ENCODE results near the gene TTC27. TPM values are rescaled to one million over a fixed set of nuclear protein-coding genes. Genes with fewer than 3 reads are reported as not detected.

Gene TTC27
- polyA plus RNA-seq, 3 donors = 8.4 to 9.0 (median 8.4) TPM

- H3K27ac ChIP-seq (ENCODE audit: low read depth, low read length) = no peak overlapping the region
- 81 to 96% (median 94%) methylated on average over 2 of the region's 2 CpGs for whole genome bisulfite sequencing, 3 donors
Measured at GRCh38 chr2:32780961-32781360, 153.1 kb downstream of the TTC27 start.

- 65 to 87% (median 70%) methylated on average over 2 of the region's 2 CpGs for WGBS, 3 donors
- H3K27ac ChIP-seq (ENCODE audit: low read depth, low read length) = no peak overlapping the region
Measured at GRCh38 chr2:32783469-32783868, 155.6 kb downstream of the TTC27 start.

- 64 to 94% (median 78%) methylated on average over 4 of the region's 4 CpGs for WGBS, 3 donors
- no peak overlapping the region for H3K27ac ChIP-seq (ENCODE audit: low read depth, low read length)
Measured at GRCh38 chr2:32783933-32784332, 156.1 kb downstream of the TTC27 start.

- H3K27ac ChIP-seq (ENCODE audit: low read depth, low read length) = no peak overlapping the region
Measured at GRCh38 chr2:32787207-32787606, 159.4 kb downstream of the TTC27 start.

GRCh38 chr2:32788114-32788513 lies 160.3 kb downstream of the TTC27 start:
- WGBS, 3 donors = 58 to 73% (median 61%) methylated on average over 1 of the region's 1 CpG
- no peak overlapping the region for H3K27ac ChIP-seq (ENCODE audit: low read depth, low read length)

- 75 to 86% (median 79%) methylated on average over 1 of the region's 1 CpG for WGBS, 3 donors
Measured at GRCh38 chr2:32792416-32792815, 164.6 kb downstream of the TTC27 start.

GRCh38 chr2:32798829-32799228 lies 171.0 kb downstream of the TTC27 start:
- no peak overlapping the region for H3K27ac ChIP-seq (ENCODE audit: low read depth, low read length)
- WGBS, 3 donors = 88 to 93% (median 90%) methylated on average over 2 of the region's 2 CpGs

More at GRCh38 chr2:32792416-32792815, 164.6 kb downstream of the TTC27 start:
- no peak overlapping the region for H3K27ac ChIP-seq (ENCODE audit: low read depth, low read length)

GRCh38 chr2:32801741-32802140 lies 173.9 kb downstream of the TTC27 start:
- H3K27ac ChIP-seq (ENCODE audit: low read depth, low read length) = no peak overlapping the region
- WGBS, 3 donors = 98 to 99% (median 98%) methylated on average over 3 of the region's 3 CpGs

GRCh38 chr2:32802877-32803276 lies 175.0 kb downstream of the TTC27 start:
- H3K27ac ChIP-seq (ENCODE audit: low read depth, low read length) = no peak overlapping the region
- 93% methylated on average over 4 of the region's 4 CpGs for WGBS, 3 donors

GRCh38 chr2:32804205-32804604 lies 176.4 kb downstream of the TTC27 start:
- H3K27ac ChIP-seq (ENCODE audit: low read depth, low read length) = no peak overlapping the region
- 76 to 87% (median 81%) methylated on average over 2 of the region's 2 CpGs for WGBS, 3 donors

GRCh38 chr2:32805104-32806095 lies 177.6 kb downstream of the TTC27 start:
- no peak overlapping the region for H3K27ac ChIP-seq (ENCODE audit: low read depth, low read length)
- WGBS, 3 donors = 61 to 90% (median 84%) methylated on average over 4 of the region's 4 CpGs

- 71 to 95% (median 74%) methylated on average over 1 of the region's 1 CpG for WGBS, 3 donors
- no peak overlapping the region for H3K27ac ChIP-seq (ENCODE audit: low read depth, low read length)
Measured at GRCh38 chr2:32806857-32807256, 179.0 kb downstream of the TTC27 start.

- no peak overlapping the region for H3K27ac ChIP-seq (ENCODE audit: low read depth, low read length)
- 93 to 95% (median 93%) methylated on average over 5 of the region's 5 CpGs for WGBS, 3 donors
Measured at GRCh38 chr2:32807662-32808061, 179.8 kb downstream of the TTC27 start.

- 75 to 77% (median 75%) methylated on average over 4 of the region's 4 CpGs for WGBS, 3 donors
- H3K27ac ChIP-seq (ENCODE audit: low read depth, low read length) = no peak overlapping the region
Measured at GRCh38 chr2:32810909-32811495, 183.2 kb downstream of the TTC27 start.

GRCh38 chr2:32811696-32812095 lies 183.8 kb downstream of the TTC27 start:
- H3K27ac ChIP-seq (ENCODE audit: low read depth, low read length) = no peak overlapping the region
- 73 to 86% (median 81%) methylated on average over 5 of the region's 5 CpGs for WGBS, 3 donors

GRCh38 chr2:32812316-32812715 lies 184.5 kb downstream of the TTC27 start:
- no peak overlapping the region for H3K27ac ChIP-seq (ENCODE audit: low read depth, low read length)
- 87 to 92% (median 89%) methylated on average over 3 of the region's 3 CpGs for WGBS, 3 donors

GRCh38 chr2:32820088-32820487 lies 192.2 kb downstream of the TTC27 start:
- WGBS, 3 donors = 86 to 94% (median 90%) methylated on average over 3 of the region's 3 CpGs
- no peak overlapping the region for H3K27ac ChIP-seq (ENCODE audit: low read depth, low read length)

- WGBS, 3 donors = 45 to 90% (median 84%) methylated on average over 1 of the region's 1 CpG
- no peak overlapping the region for H3K27ac ChIP-seq (ENCODE audit: low read depth, low read length)
Measured at GRCh38 chr2:32820701-32821100, 192.9 kb downstream of the TTC27 start.

GRCh38 chr2:32824070-32824809 lies 196.4 kb downstream of the TTC27 start:
- H3K27ac ChIP-seq (ENCODE audit: low read depth, low read length) = no peak overlapping the region
- WGBS, 3 donors = 83 to 88% (median 87%) methylated on average over 3 of the region's 3 CpGs
